ENCODE measurements around the gene TRDMT1.

Gene TRDMT1

DNA sequence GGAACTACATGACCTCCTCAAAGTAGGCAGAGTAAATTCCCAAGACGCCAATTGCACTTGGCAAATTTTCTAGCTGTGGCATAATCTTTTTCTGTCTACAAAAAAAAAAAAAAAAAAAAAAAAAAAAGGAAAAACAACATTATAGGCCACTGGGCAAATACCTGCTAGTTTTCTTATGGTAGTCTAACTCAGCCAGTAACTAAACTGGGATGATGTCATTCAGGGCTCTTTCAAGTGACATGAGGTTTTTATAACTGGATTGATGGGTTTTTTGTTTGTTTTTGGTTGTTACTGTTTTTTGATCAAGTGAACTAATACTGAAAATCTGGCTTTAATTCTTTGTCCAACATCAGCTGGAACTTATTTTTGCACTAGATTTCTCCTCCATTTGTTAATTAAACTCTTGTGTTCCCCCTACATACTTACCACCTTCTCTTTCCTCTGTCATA lies 19.2 kb upstream of the TRDMT1 start:
- H2BK5ac ChIP-seq (ENCODE audit: low read length), result no peak overlapping the region
- no peak overlapping the region for H3K27ac ChIP-seq (replicated peaks; ENCODE audit: low read length)
- H3K4me2 ChIP-seq (ENCODE audit: insufficient read depth, low read length, poor library complexity, severe bottlenecking), result no peak overlapping the region
- no peak overlapping the region for H2AFZ ChIP-seq (ENCODE audit: low read length)
- H2AK5ac ChIP-seq (ENCODE audit: low read depth, low read length), result no peak overlapping the region
- H3K4me3 ChIP-seq (ENCODE audit: low read length in 2 of 2), result no peak overlapping the region
- H3K14ac ChIP-seq (ENCODE audit: low read length), result no peak overlapping the region
- no peak overlapping the region for H3K9ac ChIP-seq (ENCODE audit: low read depth, low read length, poor library complexity)
- H3K27me3 ChIP-seq (ENCODE audit: control insufficient read depth in 3 of 3, insufficient read depth in 3 of 3, low read depth in 1 of 3, low read length in 3 of 3), result no peaks in the 10 kb centered on the region
- no peak overlapping the region for H3K4ac ChIP-seq (ENCODE audit: low read length)
- H2BK15ac ChIP-seq (ENCODE audit: low read length), result no peak overlapping the region
- no peak overlapping the region for H4K91ac ChIP-seq (ENCODE audit: low read depth, low read length, poor library complexity)
- no peaks in the 10 kb centered on the region for H3K79me1 ChIP-seq (ENCODE audit: low read depth, low read length)
- no peak overlapping the region for H3K18ac ChIP-seq (ENCODE audit: low read length)
- H3K9me3 ChIP-seq (replicated peaks in 1 of 2; ENCODE audit: control insufficient read depth in 2 of 2, insufficient read depth in 1 of 2, low read depth in 1 of 2, low read length in 2 of 2), result peaks cover 0 to 2% of the 10 kb centered on the region in 2 donors
- H3K4me1 ChIP-seq (ENCODE audit: control insufficient read depth in 2 of 2, insufficient read depth in 1 of 2, low read depth in 1 of 2, low read length in 2 of 2), result peaks cover 0 to 5% of the 10 kb centered on the region in 2 donors
- H3K36me3 ChIP-seq (replicated peaks in 1 of 2; ENCODE audit: control insufficient read depth in 2 of 2, insufficient read depth in 2 of 2, low read length in 2 of 2), result no peaks in the 10 kb centered on the region
- no peak overlapping the region for H3K23ac ChIP-seq (ENCODE audit: low read depth, low read length, poor library complexity)
- no peak overlapping the region for H4K8ac ChIP-seq (ENCODE audit: low read depth, low read length)
- WGBS, 2 donors (ENCODE audit: extremely low coverage in 2 of 2, insufficient read length in 2 of 2, insufficient replicate concordance in 1 of 2), result no CpG with 5 or more reads among the region's 1 CpG
- H2BK12ac ChIP-seq (ENCODE audit: low read length), result no peak overlapping the region
- no peak overlapping the region for H2BK120ac ChIP-seq (ENCODE audit: low read depth, low read length)
- no peak for DNase-seq (ENCODE audit: low spot score)

DNA sequence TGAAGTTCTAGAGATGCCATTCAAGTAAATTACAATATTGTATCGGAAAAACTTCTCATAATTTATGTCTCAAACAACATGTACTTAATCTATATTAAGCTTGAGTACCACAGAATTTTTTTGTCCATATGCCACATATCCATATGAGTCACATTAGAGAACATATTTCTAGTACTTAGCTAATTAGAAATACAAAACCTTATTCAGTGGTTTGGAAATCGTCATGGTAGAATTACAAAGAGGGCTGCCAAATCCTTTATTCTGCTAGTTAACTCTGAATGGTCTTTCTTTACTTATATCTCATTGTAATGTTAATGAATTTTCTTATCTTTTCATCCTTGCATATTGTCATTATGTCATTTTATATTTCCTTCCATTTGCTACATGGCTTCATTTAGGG lies 17.6 kb upstream of the TRDMT1 start:
- no peak for DNase-seq (ENCODE audit: low spot score)
- no peak overlapping the region for H4K8ac ChIP-seq (ENCODE audit: low read depth, low read length)

DNA sequence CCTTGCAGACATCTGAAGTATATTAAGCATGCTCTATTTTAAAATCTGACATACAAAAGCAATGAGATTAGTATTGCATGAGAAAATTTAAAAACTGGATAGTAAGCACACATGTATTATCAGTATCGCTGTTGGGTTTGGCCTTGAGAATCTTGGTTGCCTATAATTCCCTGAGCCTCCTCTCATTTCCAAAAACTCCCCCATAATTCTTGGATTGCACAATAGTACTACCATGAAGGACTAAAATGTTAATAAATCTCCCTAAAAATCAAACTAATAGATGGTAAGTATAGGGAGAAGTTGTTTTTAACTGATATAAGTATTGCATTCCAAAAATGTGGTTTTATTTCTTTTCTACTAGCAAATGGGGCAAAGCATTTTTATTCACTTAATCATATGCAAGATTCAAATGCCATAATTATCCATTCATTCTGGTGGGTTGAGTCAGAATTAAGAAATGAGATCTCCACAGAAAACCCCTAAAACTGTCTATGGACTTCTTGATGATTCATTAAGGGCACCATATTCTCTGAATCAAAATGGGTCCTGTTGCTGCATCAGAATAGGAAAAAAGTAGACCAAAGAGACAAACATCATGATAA lies 16.3 kb upstream of the TRDMT1 start:
- H3K27ac ChIP-seq (replicated peaks; ENCODE audit: low read length), result no peak overlapping the region
- no peak overlapping the region for H2BK120ac ChIP-seq (ENCODE audit: low read depth, low read length)
- H3K4me2 ChIP-seq (ENCODE audit: insufficient read depth, low read length, poor library complexity, severe bottlenecking), result no peak overlapping the region
- no peak overlapping the region for H4K8ac ChIP-seq (ENCODE audit: low read depth, low read length)
- no peak overlapping the region for H2BK12ac ChIP-seq (ENCODE audit: low read length)
- no peak overlapping the region for H3K23ac ChIP-seq (ENCODE audit: low read depth, low read length, poor library complexity)
- H2AFZ ChIP-seq (ENCODE audit: low read length), result no peak overlapping the region
- no peaks in the 10 kb centered on the region for H3K27me3 ChIP-seq (ENCODE audit: control insufficient read depth in 3 of 3, insufficient read depth in 3 of 3, low read depth in 1 of 3, low read length in 3 of 3)
- H4K91ac ChIP-seq (ENCODE audit: low read depth, low read length, poor library complexity), result no peak overlapping the region
- no peak overlapping the region for H3K14ac ChIP-seq (ENCODE audit: low read length)
- no peak overlapping the region for H3K4me3 ChIP-seq (ENCODE audit: low read length in 2 of 2)
- H3K18ac ChIP-seq (ENCODE audit: low read length), result no peak overlapping the region
- peaks cover 0 to 7% of the 10 kb centered on the region in 2 donors for H3K4me1 ChIP-seq (ENCODE audit: control insufficient read depth in 2 of 2, insufficient read depth in 1 of 2, low read depth in 1 of 2, low read length in 2 of 2)
- no peak overlapping the region for H2BK15ac ChIP-seq (ENCODE audit: low read length)
- no peaks in the 10 kb centered on the region for H3K79me1 ChIP-seq (ENCODE audit: low read depth, low read length)
- H3K9me3 ChIP-seq (replicated peaks in 1 of 2; ENCODE audit: control insufficient read depth in 2 of 2, insufficient read depth in 1 of 2, low read depth in 1 of 2, low read length in 2 of 2), result no peaks in the 10 kb centered on the region
- no peak overlapping the region for H2AK5ac ChIP-seq (ENCODE audit: low read depth, low read length)
- DNase-seq (ENCODE audit: low spot score), result no peak
- no peaks in the 10 kb centered on the region for H3K36me3 ChIP-seq (replicated peaks in 1 of 2; ENCODE audit: control insufficient read depth in 2 of 2, insufficient read depth in 2 of 2, low read length in 2 of 2)
- WGBS, 2 donors (ENCODE audit: extremely low coverage in 2 of 2, insufficient read length in 2 of 2, insufficient replicate concordance in 1 of 2), result no CpG with 5 or more reads among the region's 1 CpG
- H2BK5ac ChIP-seq (ENCODE audit: low read length), result no peak overlapping the region
- H3K9ac ChIP-seq (ENCODE audit: low read depth, low read length, poor library complexity), result no peak overlapping the region
- H3K4ac ChIP-seq (ENCODE audit: low read length), result no peak overlapping the region

More for the DNA sequence above, 17.6 kb upstream of the TRDMT1 start:
- no peak overlapping the region for H2AFZ ChIP-seq (ENCODE audit: low read length)
- H3K14ac ChIP-seq (ENCODE audit: low read length), result no peak overlapping the region
- H3K79me1 ChIP-seq (ENCODE audit: low read depth, low read length), result no peaks in the 10 kb centered on the region
- H2BK15ac ChIP-seq (ENCODE audit: low read length), result no peak overlapping the region
- no peak overlapping the region for H3K23ac ChIP-seq (ENCODE audit: low read depth, low read length, poor library complexity)
- H2AK5ac ChIP-seq (ENCODE audit: low read depth, low read length), result no peak overlapping the region
- H3K9me3 ChIP-seq (replicated peaks in 1 of 2; ENCODE audit: control insufficient read depth in 2 of 2, insufficient read depth in 1 of 2, low read depth in 1 of 2, low read length in 2 of 2), result peaks cover 0 to 2% of the 10 kb centered on the region in 2 donors
- peaks cover 0 to 7% of the 10 kb centered on the region in 2 donors for H3K4me1 ChIP-seq (ENCODE audit: control insufficient read depth in 2 of 2, insufficient read depth in 1 of 2, low read depth in 1 of 2, low read length in 2 of 2)
- no peak overlapping the region for H3K9ac ChIP-seq (ENCODE audit: low read depth, low read length, poor library complexity)
- H2BK12ac ChIP-seq (ENCODE audit: low read length), result no peak overlapping the region
- no peak overlapping the region for H3K27ac ChIP-seq (replicated peaks; ENCODE audit: low read length)
- no peak overlapping the region for H3K18ac ChIP-seq (ENCODE audit: low read length)
- no peaks in the 10 kb centered on the region for H3K36me3 ChIP-seq (replicated peaks in 1 of 2; ENCODE audit: control insufficient read depth in 2 of 2, insufficient read depth in 2 of 2, low read length in 2 of 2)
- WGBS, 2 donors (ENCODE audit: extremely low coverage in 2 of 2, insufficient read length in 2 of 2, insufficient replicate concordance in 1 of 2), result no CpG with 5 or more reads among the region's 2 CpGs
- H3K4me3 ChIP-seq (ENCODE audit: low read length in 2 of 2), result no peak overlapping the region
- H3K4me2 ChIP-seq (ENCODE audit: insufficient read depth, low read length, poor library complexity, severe bottlenecking), result no peak overlapping the region
- no peak overlapping the region for H2BK120ac ChIP-seq (ENCODE audit: low read depth, low read length)
- H2BK5ac ChIP-seq (ENCODE audit: low read length), result no peak overlapping the region
- H3K4ac ChIP-seq (ENCODE audit: low read length), result no peak overlapping the region
- no peaks in the 10 kb centered on the region for H3K27me3 ChIP-seq (ENCODE audit: control insufficient read depth in 3 of 3, insufficient read depth in 3 of 3, low read depth in 1 of 3, low read length in 3 of 3)
- H4K91ac ChIP-seq (ENCODE audit: low read depth, low read length, poor library complexity), result no peak overlapping the region

DNA sequence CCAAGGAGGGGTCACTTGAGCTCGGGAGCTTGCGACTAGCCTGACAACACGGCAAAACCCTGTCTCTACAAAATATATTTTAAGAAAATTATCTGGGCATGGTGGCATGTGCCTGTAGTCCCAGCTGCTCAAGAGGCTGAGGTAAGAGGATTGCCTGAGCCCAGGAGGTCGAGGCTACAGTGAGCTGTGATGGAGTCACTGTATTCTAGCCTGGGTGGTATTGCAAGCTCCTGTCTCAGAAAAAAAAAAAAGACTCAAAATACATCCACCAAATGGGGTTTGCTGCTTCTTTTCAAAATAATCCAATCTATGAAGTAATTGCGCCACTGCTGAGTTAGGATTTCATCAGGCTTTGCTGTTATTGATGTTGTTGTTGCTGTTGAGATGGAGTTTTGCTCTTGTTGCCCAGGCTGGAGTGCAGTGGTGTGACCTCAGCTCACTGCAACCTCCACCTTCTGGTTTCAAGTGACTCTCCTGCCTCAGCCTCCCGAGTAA lies 15.5 kb upstream of the TRDMT1 start:
- no peaks in the 10 kb centered on the region for H3K9me3 ChIP-seq (replicated peaks in 1 of 2; ENCODE audit: control insufficient read depth in 2 of 2, insufficient read depth in 1 of 2, low read depth in 1 of 2, low read length in 2 of 2)
- H2AFZ ChIP-seq (ENCODE audit: low read length), result peak overlapping the region; percentile 9
- H3K27me3 ChIP-seq (ENCODE audit: control insufficient read depth in 3 of 3, insufficient read depth in 3 of 3, low read depth in 1 of 3, low read length in 3 of 3), result no peaks in the 10 kb centered on the region
- no peak overlapping the region for H4K91ac ChIP-seq (ENCODE audit: low read depth, low read length, poor library complexity)
- H3K4me1 ChIP-seq (ENCODE audit: control insufficient read depth in 2 of 2, insufficient read depth in 1 of 2, low read depth in 1 of 2, low read length in 2 of 2), result peaks cover 3 to 5% of the 10 kb centered on the region in 2 donors
- no peaks in the 10 kb centered on the region for H3K36me3 ChIP-seq (replicated peaks in 1 of 2; ENCODE audit: control insufficient read depth in 2 of 2, insufficient read depth in 2 of 2, low read length in 2 of 2)
- H2BK12ac ChIP-seq (ENCODE audit: low read length), result no peak overlapping the region
- H4K8ac ChIP-seq (ENCODE audit: low read depth, low read length), result no peak overlapping the region
- H3K27ac ChIP-seq (replicated peaks; ENCODE audit: low read length), result no peak overlapping the region
- H2AK5ac ChIP-seq (ENCODE audit: low read depth, low read length), result no peak overlapping the region
- no CpG with 5 or more reads among the region's 6 CpGs for WGBS, 2 donors (ENCODE audit: extremely low coverage in 2 of 2, insufficient read length in 2 of 2, insufficient replicate concordance in 1 of 2)
- no peak overlapping the region for H3K4me2 ChIP-seq (ENCODE audit: insufficient read depth, low read length, poor library complexity, severe bottlenecking)
- no peak overlapping the region for H2BK120ac ChIP-seq (ENCODE audit: low read depth, low read length)
- H3K4me3 ChIP-seq (ENCODE audit: low read length in 2 of 2), result no peak overlapping the region
- DNase-seq (ENCODE audit: low spot score), result no peak
- H2BK15ac ChIP-seq (ENCODE audit: low read length), result no peak overlapping the region
- no peak overlapping the region for H3K9ac ChIP-seq (ENCODE audit: low read depth, low read length, poor library complexity)
- no peak overlapping the region for H3K4ac ChIP-seq (ENCODE audit: low read length)
- no peak overlapping the region for H3K14ac ChIP-seq (ENCODE audit: low read length)
- H2BK5ac ChIP-seq (ENCODE audit: low read length), result no peak overlapping the region
- no peaks in the 10 kb centered on the region for H3K79me1 ChIP-seq (ENCODE audit: low read depth, low read length)
- H3K23ac ChIP-seq (ENCODE audit: low read depth, low read length, poor library complexity), result no peak overlapping the region
- H3K18ac ChIP-seq (ENCODE audit: low read length), result no peak overlapping the region

Measured in neuronal stem cell (in vitro differentiated cells).